ENCODE measurements around the gene CRB1.

Gene CRB1

GRCh38 chr1:197304638-197305200, 36.7 kb downstream of the CRB1 start:
- DNase-seq, result peak; percentile 13

GRCh38 chr1:197305925-197306324, 37.9 kb downstream of the CRB1 start:
- DNase-seq, result no peak

- DNase-seq, result no peak
Observed at GRCh38 chr1:197306381-197307062, 38.5 kb downstream of the CRB1 start.

- DNase-seq, result no peak
Observed at GRCh38 chr1:197307136-197307535, 39.1 kb downstream of the CRB1 start.

- DNase-seq, result no peak
Observed at GRCh38 chr1:197307551-197307950, 39.5 kb downstream of the CRB1 start.

- no peak for DNase-seq
Observed at GRCh38 chr1:197311081-197311480, 43.0 kb downstream of the CRB1 start.

GRCh38 chr1:197312163-197312562, 44.1 kb downstream of the CRB1 start:
- DNase-seq, result no peak

GRCh38 chr1:197313713-197314112, 45.7 kb downstream of the CRB1 start:
- DNase-seq, result no peak

- peak; percentile 35 for DNase-seq
Observed at GRCh38 chr1:197314682-197315081, 46.6 kb downstream of the CRB1 start.

- no peak for DNase-seq
Observed at GRCh38 chr1:197319631-197320030, 51.6 kb downstream of the CRB1 start.

- peak; percentile 90 for DNase-seq
Observed at GRCh38 chr1:197320991-197321531, 53.0 kb downstream of the CRB1 start.

GRCh38 chr1:197321811-197322210, 53.8 kb downstream of the CRB1 start:
- DNase-seq, result peak; percentile 70

GRCh38 chr1:197327776-197328364, 59.8 kb downstream of the CRB1 start:
- DNase-seq, result no peak

- no peak for DNase-seq
Observed at GRCh38 chr1:197330213-197330612, 62.2 kb downstream of the CRB1 start.

GRCh38 chr1:197331565-197331964, 63.5 kb downstream of the CRB1 start:
- DNase-seq, result no peak

GRCh38 chr1:197333041-197333440, 65.0 kb downstream of the CRB1 start:
- DNase-seq, result no peak

GRCh38 chr1:197336571-197336970, 68.5 kb downstream of the CRB1 start:
- no peak for DNase-seq

- no peak for DNase-seq
Observed at GRCh38 chr1:197339106-197340060, 71.3 kb downstream of the CRB1 start.

- no peak for DNase-seq
Observed at GRCh38 chr1:197341626-197342025, 73.6 kb downstream of the CRB1 start.

- no peak for DNase-seq
Observed at GRCh38 chr1:197342044-197342565, 74.1 kb downstream of the CRB1 start.

- no peak for DNase-seq
Observed at GRCh38 chr1:197342669-197343068, 74.6 kb downstream of the CRB1 start.

- no peak for DNase-seq
Observed at GRCh38 chr1:197343663-197344273, 75.7 kb downstream of the CRB1 start.
